ENCODE results near the gene FCN1. TPM values are rescaled to one million over a fixed set of nuclear protein-coding genes. Genes with fewer than 3 reads are reported as not detected.

Gene FCN1
- total RNA-seq, 2 experiments from 2014 or later, result not detected

GRCh38 chr9:134879664-134880483 lies 37.8 kb downstream of the FCN1 start:
- no peak for DNase-seq
- peaks cover 3% of the 10 kb centered on the region for H3K27me3 Mint-ChIP-seq (ENCODE audit: low read depth)
- H3K27ac Mint-ChIP-seq, result no peak overlapping the region
- H3K36me3 Mint-ChIP-seq (ENCODE audit: low read depth), result no peaks in the 10 kb centered on the region
- intact Hi-C loops (cut with micrococcal nuclease), result no loop called here
- CTCF ChIA-PET, result no interaction called here
- H3K4me1 Mint-ChIP-seq (ENCODE audit: low read depth), result no peaks in the 10 kb centered on the region
- no peaks in the 10 kb centered on the region for H3K9me3 Mint-ChIP-seq
- H3K4me3 Mint-ChIP-seq, result no peak overlapping the region

GRCh38 chr9:134877541-134877940 lies 40.2 kb downstream of the FCN1 start:
- DNase-seq, result no peak
- no peaks in the 10 kb centered on the region for H3K36me3 Mint-ChIP-seq (ENCODE audit: low read depth)
- no peaks in the 10 kb centered on the region for H3K4me1 Mint-ChIP-seq (ENCODE audit: low read depth)
- no peaks in the 10 kb centered on the region for H3K9me3 Mint-ChIP-seq
- H3K27ac Mint-ChIP-seq, result no peak overlapping the region
- H3K4me3 Mint-ChIP-seq, result no peak overlapping the region
- H3K27me3 Mint-ChIP-seq (ENCODE audit: low read depth), result peaks cover 3% of the 10 kb centered on the region
- CTCF ChIA-PET, result no interaction called here
- intact Hi-C loops (cut with micrococcal nuclease), result no loop called here

- CTCF ChIA-PET, result no interaction called here
Measured at GRCh38 chr9:134875371-134875770, 42.3 kb downstream of the FCN1 start.

GRCh38 chr9:134872482-134873231 lies 45.1 kb downstream of the FCN1 start:
- intact Hi-C loops (cut with micrococcal nuclease), result no loop called here
- H3K4me1 Mint-ChIP-seq (ENCODE audit: low read depth), result no peaks in the 10 kb centered on the region
- H3K9me3 Mint-ChIP-seq, result no peaks in the 10 kb centered on the region
- CTCF ChIA-PET, result no interaction called here
- H3K27ac Mint-ChIP-seq, result no peak overlapping the region
- no peak overlapping the region for H3K4me3 Mint-ChIP-seq
- H3K36me3 Mint-ChIP-seq (ENCODE audit: low read depth), result no peaks in the 10 kb centered on the region
- DNase-seq, result no peak
- H3K27me3 Mint-ChIP-seq (ENCODE audit: low read depth), result peaks cover 3% of the 10 kb centered on the region

More at GRCh38 chr9:134875371-134875770, 42.3 kb downstream of the FCN1 start:
- Mint-ChIP-seq H3K36me3 (ENCODE audit: low read depth) (no peaks in the 10 kb centered on the region), H3K9me3 (no peaks in the 10 kb centered on the region), H3K27ac (no peak overlapping the region), H3K4me3 (no peak overlapping the region), H3K4me1 (ENCODE audit: low read depth) (no peaks in the 10 kb centered on the region), H3K27me3 (ENCODE audit: low read depth) (peaks cover 5% of the 10 kb centered on the region)
- intact Hi-C loops (cut with micrococcal nuclease), result no loop called here
- DNase-seq, result no peak

GRCh38 chr9:134871697-134872340 lies 45.9 kb downstream of the FCN1 start:
- no peaks in the 10 kb centered on the region for H3K4me1 Mint-ChIP-seq (ENCODE audit: low read depth)
- intact Hi-C loops (cut with micrococcal nuclease), result no loop called here
- peaks cover 1% of the 10 kb centered on the region for H3K27me3 Mint-ChIP-seq (ENCODE audit: low read depth)
- no peak for DNase-seq
- H3K9me3 Mint-ChIP-seq, result no peaks in the 10 kb centered on the region
- H3K4me3 Mint-ChIP-seq, result no peak overlapping the region
- CTCF ChIA-PET, result interaction anchor here (0.6 kb wide), 1 partner anchor 45 kb away, joined by 3 read pairs; no protein-coding TSS in a partner anchor
- no peaks in the 10 kb centered on the region for H3K36me3 Mint-ChIP-seq (ENCODE audit: low read depth)
- no peak overlapping the region for H3K27ac Mint-ChIP-seq

- CTCF ChIA-PET, result interaction anchor here (0.6 kb wide), 1 partner anchor 46 kb away, joined by 3 read pairs; no protein-coding TSS in a partner anchor
- Mint-ChIP-seq H3K27ac (no peak overlapping the region), H3K36me3 (ENCODE audit: low read depth) (no peaks in the 10 kb centered on the region), H3K4me1 (ENCODE audit: low read depth) (no peaks in the 10 kb centered on the region), H3K4me3 (no peak overlapping the region), H3K27me3 (ENCODE audit: low read depth) (peaks cover 1% of the 10 kb centered on the region), H3K9me3 (no peaks in the 10 kb centered on the region)
- DNase-seq, result no peak
- intact Hi-C loops (cut with micrococcal nuclease), result no loop called here
Measured at GRCh38 chr9:134870746-134871662, 46.7 kb downstream of the FCN1 start.

- H3K27ac Mint-ChIP-seq, result no peak overlapping the region
- H3K4me1 Mint-ChIP-seq (ENCODE audit: low read depth), result no peaks in the 10 kb centered on the region
- no peak overlapping the region for H3K4me3 Mint-ChIP-seq
- CTCF ChIA-PET, result no interaction called here
- H3K9me3 Mint-ChIP-seq, result no peaks in the 10 kb centered on the region
- H3K36me3 Mint-ChIP-seq (ENCODE audit: low read depth), result no peaks in the 10 kb centered on the region
- H3K27me3 Mint-ChIP-seq (ENCODE audit: low read depth), result peaks cover 1% of the 10 kb centered on the region
- no peak for DNase-seq
- intact Hi-C loops (cut with micrococcal nuclease), result no loop called here
Measured at GRCh38 chr9:134870301-134870694, 47.4 kb downstream of the FCN1 start.

- CTCF ChIA-PET, result no interaction called here
- H3K36me3 Mint-ChIP-seq (ENCODE audit: low read depth), result no peaks in the 10 kb centered on the region
- intact Hi-C loops (cut with micrococcal nuclease), result no loop called here
- no peaks in the 10 kb centered on the region for H3K9me3 Mint-ChIP-seq
- H3K27ac Mint-ChIP-seq, result no peak overlapping the region
- no peak for DNase-seq
- H3K27me3 Mint-ChIP-seq (ENCODE audit: low read depth), result peaks cover 1% of the 10 kb centered on the region
- no peak overlapping the region for H3K4me3 Mint-ChIP-seq
- no peaks in the 10 kb centered on the region for H3K4me1 Mint-ChIP-seq (ENCODE audit: low read depth)
Measured at GRCh38 chr9:134869554-134870300, 48.0 kb downstream of the FCN1 start.

- Mint-ChIP-seq H3K4me3 (no peak overlapping the region), H3K27me3 (ENCODE audit: low read depth) (peaks cover 1% of the 10 kb centered on the region), H3K27ac (no peak overlapping the region), H3K4me1 (ENCODE audit: low read depth) (no peaks in the 10 kb centered on the region), H3K9me3 (no peaks in the 10 kb centered on the region), H3K36me3 (ENCODE audit: low read depth) (no peaks in the 10 kb centered on the region)
- CTCF ChIA-PET, result no interaction called here
- intact Hi-C loops (cut with micrococcal nuclease), result no loop called here
- DNase-seq, result no peak
Measured at GRCh38 chr9:134868751-134869553, 48.8 kb downstream of the FCN1 start.

- H3K4me3 Mint-ChIP-seq, result no peak overlapping the region
- no peak overlapping the region for H3K27ac Mint-ChIP-seq
Measured at GRCh38 chr9:134867917-134868750, 49.6 kb downstream of the FCN1 start.

More at GRCh38 chr9:134867917-134868750, 49.6 kb downstream of the FCN1 start:
- no peaks in the 10 kb centered on the region for H3K4me1 Mint-ChIP-seq (ENCODE audit: low read depth)
- H3K27me3 Mint-ChIP-seq (ENCODE audit: low read depth), result peaks cover 1% of the 10 kb centered on the region
- H3K36me3 Mint-ChIP-seq (ENCODE audit: low read depth), result no peaks in the 10 kb centered on the region
- CTCF ChIA-PET, result no interaction called here
- intact Hi-C loops (cut with micrococcal nuclease), result no loop called here
- no peaks in the 10 kb centered on the region for H3K9me3 Mint-ChIP-seq
- no peak for DNase-seq
